Ishikawa (cell line): ENCODE results near the gene GRIA3.

Experiments used
- CEBPB ChIP-seq: IDR thresholded peaks from 2 replicates; pipeline ENCODE4 v1.6.1; 2012
- CREB1 ChIP-seq: IDR thresholded peaks from 2 replicates; pipeline ENCODE4 v1.6.1; 2012; ENCODE audit warnings: low read depth
- EGR1 ChIP-seq: IDR thresholded peaks from 2 replicates; pipeline ENCODE4 v1.6.1; 2012
- EP300 ChIP-seq: IDR thresholded peaks from 2 replicates; pipeline ENCODE4 v1.6.1; 2012; ENCODE audit warnings: borderline replicate concordance
- FOXM1 ChIP-seq: IDR thresholded peaks from 2 replicates; pipeline ENCODE4 v1.6.1; 2012; ENCODE audit warnings: low read depth, borderline replicate concordance
- MAX ChIP-seq: IDR thresholded peaks from 2 replicates; pipeline ENCODE4 v1.6.1; 2012
- NFIC ChIP-seq: IDR thresholded peaks from 2 replicates; pipeline ENCODE4 v1.6.1; 2012
- RAD21 ChIP-seq: IDR thresholded peaks from 2 replicates; pipeline ENCODE4 v1.6.1; 2012; ENCODE audit warnings: low read depth
- REST ChIP-seq: IDR thresholded peaks from 2 replicates; pipeline ENCODE4 v1.6.1; 2012; ENCODE audit warnings: low read depth, mild to moderate bottlenecking
- TAF1 ChIP-seq: IDR thresholded peaks from 2 replicates; pipeline ENCODE4 v1.6.1; 2012; ENCODE audit warnings: low read depth, mild to moderate bottlenecking
- TCF12 ChIP-seq: IDR thresholded peaks from 2 replicates; pipeline ENCODE4 v1.6.1; 2012; ENCODE audit warnings: low read depth
- TEAD4 ChIP-seq: IDR thresholded peaks from 2 replicates; pipeline ENCODE4 v1.6.1; 2012
- USF1 ChIP-seq: IDR thresholded peaks from 2 replicates; pipeline ENCODE4 v1.6.1; 2012
- YY1 ChIP-seq: IDR thresholded peaks from 2 replicates; pipeline ENCODE4 v1.6.1; 2012; ENCODE audit warnings: low read depth
- ZBTB7A ChIP-seq: IDR thresholded peaks from 2 replicates; pipeline ENCODE4 v1.6.1; 2012; ENCODE audit warnings: low read depth

The GRIA3 gene

GRCh38 chrX:123340696-123341095 lies 156.6 kb downstream of the GRIA3 start:
- TF ChIP-seq TCF12 (no peak), FOXM1 (no peak), REST (no peak), YY1 (no peak), NFIC (no peak), USF1 (no peak), TEAD4 (no peak), EGR1 (no peak), CEBPB (no peak), RAD21 (no peak)

GRCh38 chrX:123348468-123348867 lies 164.4 kb downstream of the GRIA3 start:
- TF ChIP-seq YY1 (no peak), RAD21 (no peak), CREB1 (no peak), NFIC (no peak), FOXM1 (no peak)

GRCh38 chrX:123350226-123350625 lies 166.1 kb downstream of the GRIA3 start:
- no peak for TF ChIP-seq ZBTB7A
- TF ChIP-seq YY1: no peak
- no peak for TF ChIP-seq CEBPB
- no peak for TF ChIP-seq TAF1
- no peak for TF ChIP-seq USF1
- no peak for TF ChIP-seq TCF12
- no peak for TF ChIP-seq NFIC
- no peak for TF ChIP-seq MAX
- no peak for TF ChIP-seq RAD21
- TF ChIP-seq EGR1: no peak
- TF ChIP-seq REST: no peak
- TF ChIP-seq CREB1: no peak
- TF ChIP-seq EP300: no peak

GRCh38 chrX:123357941-123358340 lies 173.9 kb downstream of the GRIA3 start:
- TF ChIP-seq REST: no peak
- no peak for TF ChIP-seq YY1
- no peak for TF ChIP-seq CREB1
- no peak for TF ChIP-seq RAD21
- TF ChIP-seq ZBTB7A: no peak
- no peak for TF ChIP-seq NFIC
- TF ChIP-seq TAF1: no peak
- no peak for TF ChIP-seq TCF12
- no peak for TF ChIP-seq EP300
- no peak for TF ChIP-seq FOXM1
- TF ChIP-seq USF1: no peak
- TF ChIP-seq TEAD4: no peak
- no peak for TF ChIP-seq CEBPB

GRCh38 chrX:123358457-123358856 lies 174.4 kb downstream of the GRIA3 start:
- TF ChIP-seq USF1: no peak
- TF ChIP-seq YY1: no peak
- no peak for TF ChIP-seq MAX
- TF ChIP-seq TCF12: no peak
- TF ChIP-seq CEBPB: no peak
- no peak for TF ChIP-seq FOXM1
- no peak for TF ChIP-seq TAF1
- TF ChIP-seq EP300: no peak
- no peak for TF ChIP-seq EGR1
- no peak for TF ChIP-seq REST
- TF ChIP-seq RAD21: no peak
- no peak for TF ChIP-seq ZBTB7A
- no peak for TF ChIP-seq TEAD4
- no peak for TF ChIP-seq CREB1
- no peak for TF ChIP-seq NFIC
